GM23248 (cell line): ENCODE measurements around the gene NDUFB10. TPM values are rescaled to one million over a fixed set of nuclear protein-coding genes. Genes with fewer than 3 reads are reported as not detected.

Experiments used
- DNase-seq: peaks from one replicate; pipeline ENCODE4 v3.0.0-alpha.2; 2015
- H2AFZ ChIP-seq: fragments of 200-600 bp; sonication (generic); 2 replicates; pipeline ENCODE4 v1.6.1; 2016; ENCODE audit warnings: antibody characterized with exemption
- H3F3A ChIP-seq: fragments of 200-600 bp; sonication (generic); 2 replicates; pipeline ENCODE4 v1.6.1; 2016; ENCODE audit warnings: mild to moderate bottlenecking, antibody characterized with exemption, mixed run types; ENCODE audit not compliant: insufficient read depth
- H3K27ac ChIP-seq: fragments of 200-600 bp; sonication (generic); 2 replicates; pipeline ENCODE4 v1.5.1; 2016; ENCODE audit warnings: mild to moderate bottlenecking
- H3K27me3 ChIP-seq: fragments of 200-600 bp; sonication (generic); replicated peaks from 2 replicates; pipeline ENCODE4 v1.6.1; 2016; ENCODE audit warnings: mild to moderate bottlenecking; ENCODE audit not compliant: insufficient read depth
- H3K36me3 ChIP-seq: fragments of 200-600 bp; sonication (generic); 2 replicates; pipeline ENCODE4 v1.6.1; 2016; ENCODE audit warnings: low read depth, mild to moderate bottlenecking
- H3K4me1 ChIP-seq: fragments of 200-600 bp; sonication (generic); 2 replicates; pipeline ENCODE4 v1.6.1; 2016; ENCODE audit warnings: mild to moderate bottlenecking; ENCODE audit not compliant: insufficient read depth
- H3K4me2 ChIP-seq: fragments of 200-600 bp; sonication (generic); one replicate; pipeline ENCODE4 v1.6.1; 2016; ENCODE audit warnings: mild to moderate bottlenecking; ENCODE audit not compliant: unreplicated experiment
- H3K4me3 ChIP-seq: fragments of 200-600 bp; sonication (generic); 2 replicates; pipeline ENCODE4 v1.5.1; 2016; ENCODE audit warnings: mild to moderate bottlenecking
- H3K79me2 ChIP-seq: fragments of 200-600 bp; sonication (generic); 2 replicates; pipeline ENCODE4 v1.6.1; 2016; ENCODE audit warnings: mild to moderate bottlenecking; ENCODE audit not compliant: insufficient read depth
- H3K9ac ChIP-seq: fragments of 200-600 bp; sonication (generic); 2 replicates; pipeline ENCODE4 v1.6.1; 2016; ENCODE audit warnings: mild to moderate bottlenecking
- H3K9me2 ChIP-seq: fragments of 200-600 bp; sonication (generic); 2 replicates; pipeline ENCODE4 v1.6.1; 2016; ENCODE audit warnings: mixed run types, mild to moderate bottlenecking, moderate library complexity; ENCODE audit not compliant: insufficient read depth
- H3K9me3 ChIP-seq: fragments of 200-600 bp; sonication (generic); one replicate; pipeline ENCODE4 v1.6.1; 2017; ENCODE audit warnings: low read depth
- H4K20me1 ChIP-seq: fragments of 200-600 bp; sonication (generic); 2 replicates; pipeline ENCODE4 v1.6.0; 2016; ENCODE audit not compliant: insufficient read depth
- EZH2 ChIP-seq: fragments of 200-600 bp; sonication (generic); IDR thresholded peaks from 2 replicates; pipeline ENCODE4 v1.6.1; 2018; ENCODE audit warnings: antibody characterized with exemption, mild to moderate bottlenecking; ENCODE audit not compliant: insufficient read depth, poor library complexity, severe bottlenecking
- EZH2phosphoT487 ChIP-seq: fragments of 200-600 bp; sonication (generic); IDR thresholded peaks from 2 replicates; pipeline ENCODE4 v1.6.1; 2018; ENCODE audit warnings: antibody characterized with exemption, moderate library complexity, mild to moderate bottlenecking, low read depth; ENCODE audit not compliant: insufficient read depth
- WGBS, 2 experiments: methylation state at CpG; one replicate each; pipeline ENCODE4 v1.1.6; 2015 to 2017; ENCODE audit warnings: low lambda C conversion rate in 2 of 2, low coverage in 1 of 2; ENCODE audit errors: missing lambda C conversion rate in 2 of 2; 5-methylcytosine and 5-hydroxymethylcytosine counted together
- in situ Hi-C: fragments of 300-500 bp; cut with MboI; formaldehyde crosslinking; loops from 2 replicates; pipeline ENCODE4 v1.15.0; 2020
- polyA plus RNA-seq: library from polyadenylated mRNA; unstranded; fragments of >200 nt; fragmentation: Nextera tagmentation; extraction: Ambion mirVana; gene quantifications from 2 replicates; pipeline ENCODE4 v1.2.1, GENCODE V29; 2016
- total RNA-seq: library from RNA; depleted of rRNA; stranded (reverse); fragments of >200 nt; shearing (Covaris generic); gene quantifications from 2 replicates; pipeline ENCODE4 v1.2.3, GENCODE V29; 2014

The NDUFB10 gene
- total and polyA plus RNA-seq, 2 experiments from 2014 or later, result 136 to 266 TPM

- H3K9me2 ChIP-seq, result no peaks in the 10 kb centered on the region
- H2AFZ ChIP-seq, result peak overlapping the region; percentile 22; the same call in 1 of the 2 replicates
- no peaks in the 10 kb centered on the region for H3K79me2 ChIP-seq
- no peak overlapping the region for H3K27ac ChIP-seq
- DNase-seq, result no peak
- H3F3A ChIP-seq, result peaks cover 25% of the 10 kb centered on the region
- peaks cover 21% of the 10 kb centered on the region; the same call in 1 of the 2 replicates for H3K27me3 ChIP-seq
- no peaks in the 10 kb centered on the region for H3K9me3 ChIP-seq
- no peak overlapping the region for H3K4me2 ChIP-seq
- H3K4me3 ChIP-seq, result 0 out of 2 replicates have a peak overlapping the region, but pooled peaks have one; percentile 27
- TF ChIP-seq EZH2 (peak; percentile 40), EZH2phosphoT487 (no peak)
- peaks cover 6% of the 10 kb centered on the region for H3K4me1 ChIP-seq
- 0 out of 2 replicates have a peak, but pooled peaks cover under 1% of the 10 kb centered on the region for H3K36me3 ChIP-seq
- H4K20me1 ChIP-seq, result no peaks in the 10 kb centered on the region
- WGBS, 2 experiments, result 15 to 19% methylated on average over 22 of the region's 22 CpGs
- no peak overlapping the region for H3K9ac ChIP-seq
- in situ Hi-C loops, result no loop called here
Observed at GRCh38 chr16:1991588-1991947, 32.2 kb downstream of the NDUFB10 start.

- 9 to 12% methylated on average over 52 to 85 of the region's 96 CpGs for WGBS, 2 experiments
- H3K4me3 ChIP-seq, result 0 out of 2 replicates have a peak overlapping the region, but pooled peaks have one; percentile 27
- 0 out of 2 replicates have a peak, but pooled peaks cover 3% of the 10 kb centered on the region for H3K36me3 ChIP-seq
- peak overlapping the region; percentile 49; the same call in 1 of the 2 replicates for H2AFZ ChIP-seq
- H3K27me3 ChIP-seq, result peaks cover 21% of the 10 kb centered on the region; the same call in 1 of the 2 replicates
- no peak overlapping the region for H3K27ac ChIP-seq
- H4K20me1 ChIP-seq, result no peaks in the 10 kb centered on the region
- H3K79me2 ChIP-seq, result no peaks in the 10 kb centered on the region
- no peak overlapping the region for H3K4me2 ChIP-seq
- in situ Hi-C loops, result no loop called here
- DNase-seq, result peak; percentile 92
- H3K9ac ChIP-seq, result no peak overlapping the region
- TF ChIP-seq EZH2 (no peak), EZH2phosphoT487 (no peak)
- peaks cover 12% of the 10 kb centered on the region for H3K4me1 ChIP-seq
- no peaks in the 10 kb centered on the region for H3K9me3 ChIP-seq
- H3K9me2 ChIP-seq, result no peaks in the 10 kb centered on the region
- peaks cover 31% of the 10 kb centered on the region for H3F3A ChIP-seq
Observed at GRCh38 chr16:1991948-1992703, 32.8 kb downstream of the NDUFB10 start.

- Histone ChIP-seq H3K9ac (no peak overlapping the region), H3K27me3 (peaks cover 21% of the 10 kb centered on the region; the same call in 1 of the 2 replicates), H3K27ac (no peak overlapping the region), H2AFZ (0 out of 2 replicates have a peak overlapping the region, but pooled peaks have one; percentile 49), H3K4me1 (peaks cover 18% of the 10 kb centered on the region), H3K9me3 (no peaks in the 10 kb centered on the region), H3K4me3 (no peak overlapping the region), H3F3A (peaks cover 37% of the 10 kb centered on the region), H3K36me3 (0 out of 2 replicates have a peak, but pooled peaks cover 3% of the 10 kb centered on the region), H3K4me2 (no peak overlapping the region), H3K9me2 (no peaks in the 10 kb centered on the region), H4K20me1 (no peaks in the 10 kb centered on the region; the same call in 1 of the 2 replicates), H3K79me2 (no peaks in the 10 kb centered on the region)
- TF ChIP-seq EZH2phosphoT487 (no peak), EZH2 (no peak)
- DNase-seq, result no peak
- WGBS, 2 experiments, result 62 to 78% methylated on average over 15 to 50 of the region's 50 CpGs
- in situ Hi-C loops, result no loop called here
Observed at GRCh38 chr16:1992704-1993317, 33.5 kb downstream of the NDUFB10 start.

GRCh38 chr16:1993731-1994131 lies 34.4 kb downstream of the NDUFB10 start:
- no peak for TF ChIP-seq EZH2
- no peak for TF ChIP-seq EZH2phosphoT487
- Histone ChIP-seq H3K4me1 (peaks cover 24% of the 10 kb centered on the region), H3K9me2 (no peaks in the 10 kb centered on the region), H3K9me3 (no peaks in the 10 kb centered on the region), H4K20me1 (no peaks in the 10 kb centered on the region; the same call in 1 of the 2 replicates), H3K36me3 (peaks cover 3% of the 10 kb centered on the region), H3F3A (peaks cover 46% of the 10 kb centered on the region), H3K27ac (no peak overlapping the region), H2AFZ (no peak overlapping the region), H3K4me3 (no peak overlapping the region), H3K9ac (no peak overlapping the region), H3K27me3 (peaks cover 18% of the 10 kb centered on the region; the same call in 1 of the 2 replicates), H3K4me2 (no peak overlapping the region), H3K79me2 (no peaks in the 10 kb centered on the region)
- peak; percentile 66 for DNase-seq
- in situ Hi-C loops, result no loop called here
- WGBS, 2 experiments, result 61 to 63% methylated on average over 2 of the region's 2 CpGs
